Hematopoietic multipotent progenitor cell treated with erythropoietin and hydrocortisone succinate and interleukin-3 and kit ligand, for 6 days (in vitro differentiated cells): ENCODE data around the gene PPP1R12A.
"Not testable (repeated sequence)": the region's sequence is repeated elsewhere in the genome, so short reads cannot be mapped to it uniquely, and the experiment has no call there.

Experiments used
- DNase-seq: peaks from one replicate; pipeline ENCODE4 v3.0.0-alpha.2; 2015

PPP1R12A gene

GRCh38 chr12:79891506-79892162, 43.3 kb downstream of the PPP1R12A start:
- no peak for DNase-seq

DNA sequence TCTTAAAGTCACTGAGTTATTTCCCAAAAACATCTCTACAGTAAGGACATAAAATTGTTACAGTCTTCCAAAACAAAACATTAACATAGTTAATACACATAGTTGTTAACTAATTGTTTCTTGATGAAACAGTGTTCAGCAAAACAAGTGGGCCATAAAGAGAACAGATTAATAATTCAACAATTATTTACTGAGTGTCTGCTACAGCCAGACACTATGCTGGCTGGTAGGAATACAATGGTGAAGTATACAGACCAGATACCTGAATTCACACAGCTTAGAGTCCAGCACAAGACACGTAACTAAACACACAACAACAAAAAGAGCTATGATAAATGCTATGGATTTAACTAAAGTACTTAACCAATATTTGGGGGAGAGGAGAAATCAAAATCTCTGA, 47.0 kb downstream of the PPP1R12A start:
- DNase-seq: no peak

- peak; percentile 83 for DNase-seq
Observed at GRCh38 chr12:79886917-79887519, 47.9 kb downstream of the PPP1R12A start.

DNA sequence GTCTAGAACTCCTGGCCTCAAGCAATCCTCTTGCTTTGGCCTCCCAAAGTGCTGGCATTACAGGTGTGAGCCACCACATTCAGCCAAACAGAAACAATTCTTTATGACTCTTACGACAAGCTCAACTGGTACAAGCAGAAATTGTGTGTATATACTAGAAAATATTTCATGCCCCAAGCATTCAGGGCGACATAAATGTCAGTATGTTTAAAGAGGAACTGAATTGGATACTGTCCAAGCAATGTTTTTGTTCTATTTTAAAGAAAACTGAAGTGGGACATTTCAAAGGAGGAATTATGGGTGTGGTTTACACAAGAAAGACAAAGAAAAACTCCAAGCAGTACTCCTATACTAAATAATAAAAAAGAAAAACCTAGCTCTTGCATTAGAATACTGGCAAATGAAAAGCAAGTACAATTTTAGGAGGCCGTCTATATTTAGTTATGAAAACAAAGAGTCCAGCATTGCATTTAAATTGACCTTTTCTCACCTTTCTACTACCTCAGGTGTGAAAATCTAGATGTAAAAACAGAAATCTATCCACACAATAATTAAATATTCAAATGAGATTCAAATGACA, 48.9 kb downstream of the PPP1R12A start:
- peak; percentile 32 for DNase-seq

- DNase-seq: no peak
Observed at GRCh38 chr12:79884401-79885006, 50.4 kb downstream of the PPP1R12A start.

GRCh38 chr12:79883216-79883615, 51.7 kb downstream of the PPP1R12A start:
- DNase-seq: no peak

- DNase-seq: no peak
Observed at GRCh38 chr12:79881351-79881750, 53.5 kb downstream of the PPP1R12A start.

GRCh38 chr12:79878506-79878905, 56.4 kb downstream of the PPP1R12A start:
- DNase-seq: not testable (repeated sequence)

- DNase-seq: no peak
Observed at GRCh38 chr12:79877246-79877645, 57.7 kb downstream of the PPP1R12A start.

DNA sequence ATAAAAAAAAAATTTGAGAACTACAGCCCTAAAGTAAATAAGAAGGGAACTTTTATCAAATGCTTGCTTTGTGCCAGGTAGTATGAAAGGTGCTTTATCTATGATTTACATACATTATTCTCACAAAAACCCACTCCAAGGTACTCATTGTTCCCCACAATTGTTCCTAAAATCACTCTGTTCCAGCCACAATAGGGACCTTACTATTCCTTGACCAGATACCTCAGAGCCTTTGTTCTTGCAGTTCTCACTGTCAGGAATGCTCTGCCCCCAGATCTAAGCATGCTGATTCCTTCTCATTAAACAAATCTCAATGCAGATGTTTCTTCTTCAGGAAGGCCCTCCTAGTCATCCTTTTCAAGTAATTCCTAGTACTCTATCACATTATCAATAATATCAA, 60.2 kb downstream of the PPP1R12A start:
- no peak for DNase-seq

- no peak for DNase-seq
Observed at GRCh38 chr12:79873201-79873600, 61.7 kb downstream of the PPP1R12A start.

GRCh38 chr12:79871621-79872020, 63.3 kb downstream of the PPP1R12A start:
- DNase-seq: no peak

GRCh38 chr12:79870916-79871315, 64.0 kb downstream of the PPP1R12A start:
- no peak for DNase-seq

DNA sequence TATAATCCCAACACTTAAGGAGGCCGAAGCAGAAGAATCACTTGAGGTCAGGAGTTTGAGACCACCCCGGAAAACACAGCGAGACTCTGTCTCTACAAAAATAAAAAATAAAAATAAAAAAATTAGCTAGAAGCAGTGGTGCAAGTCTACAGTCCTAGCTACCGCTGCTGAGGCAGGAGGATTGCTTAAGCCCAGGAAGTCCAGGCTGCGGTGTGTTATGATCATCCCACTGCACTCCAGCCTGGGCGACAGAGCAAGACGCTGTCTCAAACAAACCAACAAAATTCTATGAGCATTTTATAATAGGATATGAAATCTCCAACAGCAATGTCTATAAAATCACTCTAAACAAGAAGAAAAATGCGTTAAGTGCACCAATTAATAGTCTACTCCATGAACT, 75.3 kb downstream of the PPP1R12A start:
- DNase-seq: no peak

DNA sequence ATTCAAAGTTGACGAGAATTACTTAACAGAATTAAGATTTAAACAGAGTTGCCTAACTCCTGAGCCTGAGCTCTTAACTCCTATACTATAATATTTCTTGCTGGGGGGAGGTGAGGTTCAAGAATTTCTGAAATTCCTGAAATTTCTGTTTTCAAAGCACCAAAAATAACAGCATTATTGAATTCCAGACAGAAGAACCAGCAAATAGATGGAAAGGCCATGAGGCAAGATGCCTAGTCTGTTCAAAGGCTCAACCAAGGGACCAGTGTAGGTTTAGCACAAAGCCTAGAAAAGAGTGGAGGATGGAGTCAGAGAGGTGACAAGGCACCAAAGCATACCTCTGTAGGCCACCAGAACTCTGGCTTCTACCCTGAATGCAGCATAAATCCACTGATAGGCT, 76.4 kb downstream of the PPP1R12A start:
- no peak for DNase-seq

DNA sequence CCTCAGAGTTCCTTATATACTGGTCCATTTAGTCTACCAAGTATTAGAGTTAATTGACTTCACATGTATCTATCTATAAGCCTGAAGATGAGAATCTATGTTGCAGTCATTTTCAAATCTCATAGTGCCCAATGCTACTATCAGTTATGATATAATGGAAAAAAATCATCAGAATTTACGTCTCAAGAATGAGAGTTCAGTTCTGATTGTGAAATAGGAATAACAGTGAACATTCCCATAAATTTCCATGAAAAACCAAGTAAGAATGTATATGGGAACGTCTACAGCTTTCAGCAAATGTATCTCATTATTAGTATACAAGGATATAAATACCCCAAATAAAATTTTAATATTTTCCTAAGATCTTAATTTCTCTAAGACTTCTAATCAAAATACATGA, 77.2 kb downstream of the PPP1R12A start:
- DNase-seq: no peak

GRCh38 chr12:79850610-79851299, 84.1 kb downstream of the PPP1R12A start:
- DNase-seq: peak; percentile 14

DNA sequence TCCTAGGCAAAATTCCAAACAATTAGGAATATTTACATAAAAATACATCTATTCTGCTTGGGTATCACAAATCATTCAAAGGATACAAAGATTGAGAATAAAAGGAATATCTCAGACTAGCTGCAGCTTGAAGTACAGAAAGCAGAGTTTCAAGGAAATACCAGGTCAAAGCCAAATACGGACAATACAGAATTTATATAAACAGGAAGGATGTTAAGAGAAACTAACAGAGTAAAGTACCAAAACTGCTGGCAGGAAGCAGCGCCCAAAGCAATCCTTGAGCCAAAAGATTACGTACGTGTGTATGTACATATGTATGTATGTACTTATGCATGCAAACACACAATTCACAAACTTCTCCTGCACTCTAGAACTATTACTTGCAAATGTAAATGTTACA, 86.6 kb downstream of the PPP1R12A start:
- DNase-seq: no peak

DNA sequence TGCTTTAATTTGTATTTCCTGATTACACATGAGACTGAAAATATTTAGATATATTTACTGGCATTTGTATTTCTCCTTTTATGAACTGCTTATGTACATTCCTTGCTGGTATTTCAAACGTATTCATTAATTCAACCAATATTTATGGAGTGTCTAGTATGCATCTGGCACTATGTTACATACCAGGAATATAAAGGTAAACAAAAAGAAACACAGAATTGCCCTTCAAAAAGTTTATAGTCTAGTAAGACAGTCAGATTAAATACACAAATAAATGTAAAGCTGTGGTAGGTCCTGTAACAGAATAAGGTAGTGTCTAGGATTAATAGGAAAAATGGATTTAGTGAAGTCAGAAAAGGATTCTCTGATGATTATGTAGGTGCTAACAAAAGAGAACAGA, 87.5 kb downstream of the PPP1R12A start:
- DNase-seq: no peak

DNA sequence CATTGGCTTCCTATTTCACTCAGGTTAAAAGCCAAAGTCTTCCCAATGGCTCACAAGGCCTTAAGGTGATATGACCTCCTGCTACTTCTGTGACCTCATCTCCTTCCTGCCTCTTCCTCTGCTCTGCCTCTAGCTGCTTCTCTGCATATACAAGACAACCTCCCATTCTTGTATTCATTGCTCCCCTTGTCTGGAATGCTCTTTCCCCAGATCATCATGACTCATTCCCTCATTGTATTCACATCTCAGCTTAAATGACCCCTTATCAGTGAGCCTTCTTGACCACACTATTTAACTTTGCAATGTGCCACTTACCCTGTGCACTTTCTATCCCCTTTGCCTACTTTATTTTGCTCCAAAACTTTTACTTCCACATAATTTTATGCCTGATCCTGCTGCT, 90.2 kb downstream of the PPP1R12A start:
- peak; percentile 9 for DNase-seq

GRCh38 chr12:79843978-79844377, 90.9 kb downstream of the PPP1R12A start:
- no peak for DNase-seq

GRCh38 chr12:79842630-79843029, 92.3 kb downstream of the PPP1R12A start:
- DNase-seq: no peak

GRCh38 chr12:79841878-79842265, 93.0 kb downstream of the PPP1R12A start:
- DNase-seq: no peak
